Lower leg skin (tissue), 3 donors: ENCODE results near the gene FGGY.

Source experiments
- POLR2A ChIP-seq, 2 donors: fragments of 450-650 bp; IDR thresholded peaks; one replicate each; pipeline ENCODE4 v1.6.1; 2016 to 2017; ENCODE audit warnings: antibody characterized with exemption in 2 of 2, mild to moderate bottlenecking in 1 of 2, moderate library complexity in 1 of 2
- TF ChIP-seq, protein P1 (sequence below), 3 donors: fragments of 450-650 bp; IDR thresholded peaks; one replicate each; pipeline ENCODE4 v1.5.1; 2016; ENCODE audit warnings: antibody characterized with exemption in 3 of 3, mild to moderate bottlenecking in 3 of 3, moderate library complexity in 2 of 3

DNA sequence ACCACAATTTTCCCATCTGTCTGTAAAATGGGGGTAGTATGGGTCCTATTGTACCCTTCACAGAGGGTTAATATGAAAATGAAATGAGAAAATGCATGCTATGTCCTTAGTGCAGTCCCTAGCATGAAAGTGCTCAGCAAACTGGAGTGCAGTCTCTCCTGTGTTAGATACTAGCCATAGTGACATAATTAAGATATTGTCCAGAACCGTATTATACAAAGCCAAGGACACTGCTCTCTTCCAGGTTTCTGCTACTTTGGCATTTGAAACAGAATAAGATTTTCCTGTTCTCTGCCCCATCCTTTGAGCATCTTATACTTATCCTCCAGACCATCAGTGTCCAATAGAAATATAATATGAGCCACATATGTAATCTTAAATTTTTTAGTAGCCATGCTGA lies 213.4 kb downstream of the FGGY start:
- TF ChIP-seq, protein P1, sequence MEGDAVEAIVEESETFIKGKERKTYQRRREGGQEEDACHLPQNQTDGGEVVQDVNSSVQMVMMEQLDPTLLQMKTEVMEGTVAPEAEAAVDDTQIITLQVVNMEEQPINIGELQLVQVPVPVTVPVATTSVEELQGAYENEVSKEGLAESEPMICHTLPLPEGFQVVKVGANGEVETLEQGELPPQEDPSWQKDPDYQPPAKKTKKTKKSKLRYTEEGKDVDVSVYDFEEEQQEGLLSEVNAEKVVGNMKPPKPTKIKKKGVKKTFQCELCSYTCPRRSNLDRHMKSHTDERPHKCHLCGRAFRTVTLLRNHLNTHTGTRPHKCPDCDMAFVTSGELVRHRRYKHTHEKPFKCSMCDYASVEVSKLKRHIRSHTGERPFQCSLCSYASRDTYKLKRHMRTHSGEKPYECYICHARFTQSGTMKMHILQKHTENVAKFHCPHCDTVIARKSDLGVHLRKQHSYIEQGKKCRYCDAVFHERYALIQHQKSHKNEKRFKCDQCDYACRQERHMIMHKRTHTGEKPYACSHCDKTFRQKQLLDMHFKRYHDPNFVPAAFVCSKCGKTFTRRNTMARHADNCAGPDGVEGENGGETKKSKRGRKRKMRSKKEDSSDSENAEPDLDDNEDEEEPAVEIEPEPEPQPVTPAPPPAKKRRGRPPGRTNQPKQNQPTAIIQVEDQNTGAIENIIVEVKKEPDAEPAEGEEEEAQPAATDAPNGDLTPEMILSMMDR (IDR thresholded peaks at IDR 0.05): no peak
- TF ChIP-seq POLR2A (IDR thresholded peaks at IDR 0.05): no peak
